Bronchial epithelial cell (primary cell): ENCODE results near the gene CHAF1A. TPM values are rescaled to one million over a fixed set of nuclear protein-coding genes. Genes with fewer than 3 reads are reported as not detected.
A peak's percentile ranks its signal among the peaks of the same experiment; 100 is the strongest.

Experiments
- DNase-seq: peaks from one replicate; pipeline ENCODE4 v3.0.0-alpha.2; 2010; ENCODE audit warnings: low read depth
- FAIRE-seq: peaks from 2 replicates; lab custom pipeline; 2011; peaks lifted over from hg19 to GRCh38; lab: Jason Lieb, UNC
- H3K27me3 ChIP-seq: 2 replicates; pipeline ENCODE4 v1.5.1; 2011; ENCODE audit warnings: low read length; ENCODE audit not compliant: control insufficient read depth, insufficient read depth
- H3K36me3 ChIP-seq: 2 replicates; pipeline ENCODE4 v1.5.1; 2011; ENCODE audit warnings: low read length; ENCODE audit not compliant: control insufficient read depth, insufficient read depth
- H3K4me3 ChIP-seq: 2 replicates; pipeline ENCODE4 v1.5.1; 2011; ENCODE audit warnings: mild to moderate bottlenecking, low read depth, low read length, control low read depth
- total RNA-seq: library from RNA; depleted of rRNA; stranded (reverse); fragments of >200 nt; gene quantifications from 2 replicates; pipeline ENCODE4 v1.2.1, GENCODE V29; 2014
- TF ChIP-seq, protein P1 (sequence below): IDR thresholded peaks from 2 replicates; pipeline ENCODE4 v1.5.1; 2011; ENCODE audit warnings: mild to moderate bottlenecking, moderate library complexity, low read length, control low read depth, inconsistent platforms; ENCODE audit not compliant: insufficient read depth, severe bottlenecking

The CHAF1A gene
- total RNA-seq, 1 donor from 2014 or later, result 3.7 TPM

DNA sequence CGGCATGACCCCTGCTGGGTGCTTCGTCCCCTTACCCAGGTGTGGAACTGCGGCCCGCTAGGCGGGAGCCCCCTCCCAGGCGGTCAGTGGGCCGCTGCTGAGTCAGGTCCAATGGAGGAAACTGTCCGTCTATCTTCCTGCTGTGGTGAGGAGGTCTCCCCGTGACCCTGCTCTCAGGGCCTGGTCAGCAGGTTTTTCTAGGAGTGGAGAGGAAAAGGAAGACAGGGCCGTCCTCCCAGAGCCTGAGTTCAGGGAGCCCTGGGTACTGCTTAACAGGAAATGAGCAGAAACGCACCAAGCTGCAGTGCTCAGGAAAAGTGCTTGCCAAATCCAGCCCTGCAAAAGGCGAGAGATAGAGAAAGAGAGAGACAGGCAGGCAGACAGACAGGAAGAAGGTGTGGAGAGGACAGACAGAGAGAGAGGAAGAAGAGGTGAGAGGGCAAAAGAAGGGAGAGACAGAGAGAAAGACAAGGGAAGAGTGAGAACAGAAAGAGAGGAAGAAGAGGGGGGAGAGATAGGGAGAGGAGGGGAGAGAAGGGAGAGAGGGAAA, 12.3 kb upstream of the CHAF1A start:
- Histone ChIP-seq H3K27me3 (no peaks in the 10 kb centered on the region), H3K36me3 (peaks cover 16% of the 10 kb centered on the region), H3K4me3 (no peak overlapping the region)
- TF ChIP-seq, protein P1, sequence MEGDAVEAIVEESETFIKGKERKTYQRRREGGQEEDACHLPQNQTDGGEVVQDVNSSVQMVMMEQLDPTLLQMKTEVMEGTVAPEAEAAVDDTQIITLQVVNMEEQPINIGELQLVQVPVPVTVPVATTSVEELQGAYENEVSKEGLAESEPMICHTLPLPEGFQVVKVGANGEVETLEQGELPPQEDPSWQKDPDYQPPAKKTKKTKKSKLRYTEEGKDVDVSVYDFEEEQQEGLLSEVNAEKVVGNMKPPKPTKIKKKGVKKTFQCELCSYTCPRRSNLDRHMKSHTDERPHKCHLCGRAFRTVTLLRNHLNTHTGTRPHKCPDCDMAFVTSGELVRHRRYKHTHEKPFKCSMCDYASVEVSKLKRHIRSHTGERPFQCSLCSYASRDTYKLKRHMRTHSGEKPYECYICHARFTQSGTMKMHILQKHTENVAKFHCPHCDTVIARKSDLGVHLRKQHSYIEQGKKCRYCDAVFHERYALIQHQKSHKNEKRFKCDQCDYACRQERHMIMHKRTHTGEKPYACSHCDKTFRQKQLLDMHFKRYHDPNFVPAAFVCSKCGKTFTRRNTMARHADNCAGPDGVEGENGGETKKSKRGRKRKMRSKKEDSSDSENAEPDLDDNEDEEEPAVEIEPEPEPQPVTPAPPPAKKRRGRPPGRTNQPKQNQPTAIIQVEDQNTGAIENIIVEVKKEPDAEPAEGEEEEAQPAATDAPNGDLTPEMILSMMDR, result no peak
- DNase-seq (peak; percentile 33), FAIRE-seq (no peak)

DNA sequence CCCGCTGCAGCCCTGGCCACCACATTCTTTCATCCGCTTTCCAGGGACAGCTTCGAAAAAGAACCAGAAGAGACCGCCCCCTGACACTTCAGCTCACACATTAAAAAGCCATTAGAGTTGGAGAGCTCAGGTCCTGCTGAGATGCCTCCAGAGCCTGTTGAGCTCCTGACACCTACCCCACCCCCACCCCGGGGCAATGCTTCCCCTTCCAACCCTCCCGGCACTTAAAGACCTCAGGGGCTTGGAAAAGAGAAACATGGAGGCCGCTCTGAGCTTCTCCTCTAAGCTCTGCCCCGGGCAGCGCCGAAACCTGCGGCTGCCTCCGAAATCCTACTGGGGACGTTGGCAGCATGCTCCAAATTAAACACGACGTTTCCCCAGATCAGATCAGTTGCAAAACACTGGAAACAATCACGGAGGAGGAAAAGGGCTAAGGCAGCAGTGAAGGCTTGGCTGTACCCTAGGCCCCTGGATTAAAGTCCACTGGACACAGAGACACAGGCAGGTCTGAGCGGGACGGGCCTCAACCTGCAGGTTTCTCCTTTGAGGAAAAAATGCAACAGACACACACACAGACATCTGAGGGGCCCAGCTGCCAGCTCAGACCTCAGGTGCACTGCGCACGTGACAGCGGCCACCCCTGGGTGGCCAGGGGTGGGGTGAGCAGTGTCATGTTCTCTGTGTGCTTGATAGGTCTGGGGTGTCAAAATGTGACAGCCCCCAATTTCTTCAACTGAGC, 11.7 kb upstream of the CHAF1A start:
- FAIRE-seq, result no peak
- H3K27me3 ChIP-seq, result no peaks in the 10 kb centered on the region
- DNase-seq, result peak; percentile 58
- H3K36me3 ChIP-seq, result peaks cover 16% of the 10 kb centered on the region
- TF ChIP-seq, protein P1, result no peak
- H3K4me3 ChIP-seq, result no peak overlapping the region

DNA sequence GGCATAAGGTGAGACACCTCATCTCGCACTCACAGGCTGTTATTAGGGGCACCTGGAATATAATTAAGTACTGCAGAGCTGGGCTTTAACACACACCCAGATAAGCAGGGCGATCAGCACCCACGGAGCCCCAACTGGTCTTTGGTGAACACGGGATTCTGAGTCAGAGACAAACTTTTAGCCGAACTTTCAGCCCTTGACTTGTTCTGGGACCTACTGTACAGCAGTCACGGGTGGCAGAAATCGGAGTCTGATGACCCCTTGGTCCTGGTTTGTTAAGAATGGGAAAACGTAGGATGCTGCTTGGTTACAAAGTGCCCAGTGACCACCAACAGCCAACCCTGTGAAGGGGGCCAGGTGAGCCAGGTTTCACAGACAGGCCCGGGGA, 11.1 kb upstream of the CHAF1A start:
- peak; percentile 47 for DNase-seq
- no peaks in the 10 kb centered on the region for H3K27me3 ChIP-seq
- H3K36me3 ChIP-seq, result peaks cover 14% of the 10 kb centered on the region
- FAIRE-seq, result peak; percentile 87
- TF ChIP-seq, protein P1, result no peak
- H3K4me3 ChIP-seq, result no peak overlapping the region

DNA sequence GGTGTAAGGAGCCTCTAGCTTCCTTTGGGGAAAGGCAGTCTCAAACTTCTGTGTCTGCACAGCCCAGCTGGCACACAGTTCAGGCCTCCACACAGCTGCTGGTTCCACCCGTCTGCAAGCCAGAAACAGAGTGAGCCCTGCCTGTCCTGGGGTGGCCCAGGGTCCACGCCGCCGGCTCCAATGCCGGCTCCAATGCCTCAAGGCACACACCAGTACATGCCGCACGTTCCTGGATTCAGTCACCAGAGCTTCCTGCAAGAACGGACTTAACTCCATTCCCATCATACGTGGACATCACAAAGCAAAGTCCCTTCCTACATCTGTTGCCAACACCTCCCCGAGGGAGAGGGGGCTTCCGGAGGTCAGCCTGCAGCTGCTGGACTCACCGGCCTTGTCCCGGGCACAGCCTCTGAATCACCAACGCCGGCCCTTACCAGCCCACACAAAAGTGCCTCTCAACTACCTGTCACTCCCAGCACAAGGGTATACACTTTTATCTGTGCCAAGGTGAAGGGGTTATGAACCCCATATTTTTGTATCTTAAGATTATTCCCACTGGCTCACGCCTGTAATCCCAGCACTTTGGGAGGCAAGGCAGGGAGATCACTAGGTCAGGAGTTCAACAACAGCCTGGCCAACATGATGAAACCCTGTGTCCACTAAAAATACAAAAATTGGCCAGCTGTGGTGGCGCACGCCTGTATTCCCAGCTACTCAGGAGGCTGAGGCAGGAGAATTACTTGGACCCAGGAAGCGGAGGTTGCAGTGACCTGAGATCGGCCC, 10.5 kb upstream of the CHAF1A start:
- no peak overlapping the region for H3K4me3 ChIP-seq
- DNase-seq (peak; percentile 26), FAIRE-seq (no peak)
- H3K27me3 ChIP-seq, result no peaks in the 10 kb centered on the region
- TF ChIP-seq, protein P1, result no peak
- peaks cover 12% of the 10 kb centered on the region for H3K36me3 ChIP-seq

DNA sequence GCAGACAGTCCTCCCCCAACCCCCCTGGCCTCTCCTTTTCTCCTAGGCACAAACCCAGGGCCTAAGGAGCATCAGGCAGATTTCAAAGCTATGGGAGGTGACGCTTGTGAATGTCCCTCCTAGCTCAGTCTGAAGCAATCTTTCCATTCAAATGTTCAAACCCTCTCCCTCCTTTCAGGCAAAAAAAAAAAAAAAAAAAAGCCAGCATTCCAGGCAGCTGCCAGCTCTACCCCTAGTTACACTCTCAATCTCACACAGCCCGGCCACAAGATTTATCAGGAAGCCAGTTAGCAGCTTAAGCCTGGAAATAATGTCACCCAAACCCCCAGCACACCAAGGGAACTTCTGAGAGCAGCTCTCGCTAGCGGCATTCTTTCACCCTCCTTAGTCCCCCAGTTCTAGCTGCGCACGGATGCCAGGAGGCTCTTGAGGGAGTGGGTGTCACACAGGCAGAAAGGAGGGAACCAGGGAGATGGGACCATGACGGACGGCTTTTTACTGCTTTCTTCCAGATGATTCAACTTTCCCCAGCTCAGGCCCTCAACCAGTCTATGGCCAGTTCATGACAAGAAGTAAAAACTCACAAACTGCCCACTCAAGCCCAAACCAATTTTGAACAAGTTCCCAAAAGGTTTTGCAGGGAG, 8.4 kb upstream of the CHAF1A start:
- Histone ChIP-seq H3K27me3 (no peaks in the 10 kb centered on the region), H3K4me3 (no peak overlapping the region), H3K36me3 (peaks cover 21% of the 10 kb centered on the region)
- DNase-seq, result no peak
- FAIRE-seq, result no peak
- TF ChIP-seq, protein P1, result no peak
